LNCAP (cell line): ENCODE results near the gene ZCCHC14.

Source experiments
- TF ChIP-seq, protein P1 (sequence below): fragments of 450-650 bp; IDR thresholded peaks from 2 replicates; pipeline ENCODE4 v1.5.1; 2017; ENCODE audit warnings: mild to moderate bottlenecking

Gene ZCCHC14

GRCh38 chr16:87371261-87371866 lies 121.5 kb downstream of the ZCCHC14 start:
- TF ChIP-seq, protein P1, sequence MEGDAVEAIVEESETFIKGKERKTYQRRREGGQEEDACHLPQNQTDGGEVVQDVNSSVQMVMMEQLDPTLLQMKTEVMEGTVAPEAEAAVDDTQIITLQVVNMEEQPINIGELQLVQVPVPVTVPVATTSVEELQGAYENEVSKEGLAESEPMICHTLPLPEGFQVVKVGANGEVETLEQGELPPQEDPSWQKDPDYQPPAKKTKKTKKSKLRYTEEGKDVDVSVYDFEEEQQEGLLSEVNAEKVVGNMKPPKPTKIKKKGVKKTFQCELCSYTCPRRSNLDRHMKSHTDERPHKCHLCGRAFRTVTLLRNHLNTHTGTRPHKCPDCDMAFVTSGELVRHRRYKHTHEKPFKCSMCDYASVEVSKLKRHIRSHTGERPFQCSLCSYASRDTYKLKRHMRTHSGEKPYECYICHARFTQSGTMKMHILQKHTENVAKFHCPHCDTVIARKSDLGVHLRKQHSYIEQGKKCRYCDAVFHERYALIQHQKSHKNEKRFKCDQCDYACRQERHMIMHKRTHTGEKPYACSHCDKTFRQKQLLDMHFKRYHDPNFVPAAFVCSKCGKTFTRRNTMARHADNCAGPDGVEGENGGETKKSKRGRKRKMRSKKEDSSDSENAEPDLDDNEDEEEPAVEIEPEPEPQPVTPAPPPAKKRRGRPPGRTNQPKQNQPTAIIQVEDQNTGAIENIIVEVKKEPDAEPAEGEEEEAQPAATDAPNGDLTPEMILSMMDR: no peak

DNA sequence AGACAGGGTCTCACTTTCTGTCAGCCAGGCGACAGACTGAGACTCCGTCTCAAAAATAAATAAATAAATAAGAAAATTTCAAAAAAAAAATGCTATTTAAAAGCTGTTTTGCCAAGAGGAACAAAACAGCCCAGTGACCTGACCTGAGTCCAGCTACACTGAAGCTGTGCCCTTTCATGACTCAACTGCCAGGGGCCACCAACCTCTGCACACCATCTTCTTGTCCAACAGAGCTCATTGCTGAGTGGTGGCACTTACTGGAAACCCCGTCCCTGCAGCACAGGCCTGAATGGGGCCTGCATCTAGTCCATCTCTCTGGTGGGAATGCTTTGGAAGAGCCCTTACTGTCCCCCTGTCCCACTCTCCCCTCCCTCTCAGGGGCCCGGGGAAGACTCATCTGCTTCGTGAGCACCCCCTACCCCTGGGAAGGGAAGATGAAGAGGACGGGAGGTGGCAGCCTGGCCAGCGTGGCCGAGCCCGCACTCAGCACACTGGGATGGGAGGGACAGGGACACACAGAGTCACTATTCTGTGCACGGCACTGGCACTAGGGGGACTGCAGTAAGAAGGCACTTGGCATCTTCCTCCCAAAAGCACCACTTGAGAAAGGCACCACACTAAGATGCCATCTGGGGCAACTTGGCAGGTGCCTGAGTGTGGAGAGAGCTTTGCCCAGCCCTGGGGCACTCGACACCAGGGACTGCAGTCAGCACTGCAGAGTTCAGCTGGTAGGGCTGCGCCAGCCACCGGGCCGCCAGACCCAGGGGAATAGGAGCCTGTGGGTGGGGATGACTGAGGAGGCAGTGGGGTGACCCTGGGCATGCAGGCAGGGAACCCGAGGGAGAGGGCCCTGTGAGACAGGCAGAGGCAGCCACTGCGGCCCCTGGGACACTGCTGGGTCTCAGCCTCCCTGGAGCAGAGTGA lies 122.8 kb downstream of the ZCCHC14 start:
- TF ChIP-seq, protein P1: no peak

DNA sequence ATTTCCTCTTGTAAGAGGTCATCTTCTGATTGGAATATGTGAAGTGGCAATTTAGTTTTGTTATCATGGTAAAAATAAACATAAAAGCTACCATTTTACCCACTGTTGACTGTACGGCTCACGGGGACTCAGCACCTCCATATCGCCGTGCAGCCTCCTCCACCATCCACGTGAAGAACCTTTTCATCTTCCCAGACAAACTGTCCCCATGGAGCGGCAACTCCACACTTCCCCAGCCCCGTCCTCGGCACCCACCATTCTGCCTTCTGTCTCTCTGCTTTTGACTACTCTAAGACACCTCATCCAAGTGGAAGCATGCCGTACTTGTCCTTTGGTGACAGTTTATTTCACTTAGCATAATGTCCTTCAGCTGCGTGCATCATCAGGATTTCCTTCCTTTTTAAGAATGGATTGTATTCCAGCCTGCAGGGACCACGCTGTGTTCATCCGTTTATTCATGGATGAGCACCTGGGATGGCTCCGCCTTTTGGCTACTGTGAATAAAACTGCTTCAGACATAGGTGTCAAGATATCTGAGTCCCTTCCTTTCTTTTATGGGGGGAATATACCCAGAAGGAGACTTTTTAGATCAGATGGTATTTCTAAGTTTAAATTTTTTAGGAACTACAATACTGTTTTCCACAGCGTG lies 123.6 kb downstream of the ZCCHC14 start:
- TF ChIP-seq, protein P1: no peak

DNA sequence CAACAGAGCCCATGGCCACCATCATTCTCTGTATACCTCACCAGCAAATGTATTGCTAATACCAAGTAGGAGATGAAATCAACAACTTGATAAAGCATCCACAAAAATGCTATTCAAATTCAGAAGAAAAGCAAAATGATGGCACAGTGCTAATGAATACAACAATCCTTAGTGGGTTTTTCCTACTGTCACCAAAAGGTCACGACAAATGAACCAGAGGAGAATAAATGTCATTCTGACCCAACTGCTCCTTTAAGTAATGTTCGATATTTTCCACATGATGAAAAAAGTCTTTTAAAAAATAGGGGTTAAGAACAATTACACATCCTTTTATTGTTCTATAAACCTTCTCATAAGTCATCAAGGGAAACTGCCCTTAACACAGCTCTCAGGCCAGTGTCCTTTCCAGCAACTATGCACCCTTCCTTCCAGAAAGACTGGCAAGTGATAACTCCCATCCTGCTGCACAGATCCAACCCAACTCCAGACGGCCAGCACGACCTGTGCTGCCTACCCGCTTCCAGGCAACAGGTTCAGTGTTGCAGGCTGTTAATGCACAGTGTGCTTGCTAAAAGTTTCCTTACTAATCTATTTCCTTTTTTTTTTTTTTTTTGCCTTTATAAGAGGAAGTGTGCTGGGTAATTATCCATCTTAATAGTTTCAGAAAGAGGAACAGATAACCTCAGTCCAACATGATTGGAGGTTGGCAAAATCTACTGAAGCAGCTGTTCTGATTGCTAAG lies 124.6 kb downstream of the ZCCHC14 start:
- TF ChIP-seq, protein P1: no peak

DNA sequence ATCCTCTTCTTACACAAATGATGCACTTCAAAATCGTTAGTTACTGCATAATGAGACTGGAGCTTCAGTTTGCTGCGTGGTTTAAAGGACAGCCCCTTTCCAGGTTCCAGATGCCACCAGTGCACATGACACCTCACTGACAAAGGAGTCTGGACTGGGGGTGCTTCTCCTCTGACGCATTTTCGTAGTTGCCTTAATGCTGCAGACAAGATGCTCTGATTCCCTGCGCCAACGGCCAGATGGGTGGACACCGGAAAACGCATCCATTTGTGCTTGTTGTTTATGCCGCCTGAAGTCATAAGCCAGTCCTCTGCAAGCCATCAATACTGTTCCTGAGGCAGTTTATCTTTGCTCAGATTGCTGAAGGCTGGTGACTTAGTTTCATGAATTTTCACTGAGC lies 125.3 kb downstream of the ZCCHC14 start:
- TF ChIP-seq, protein P1: no peak

DNA sequence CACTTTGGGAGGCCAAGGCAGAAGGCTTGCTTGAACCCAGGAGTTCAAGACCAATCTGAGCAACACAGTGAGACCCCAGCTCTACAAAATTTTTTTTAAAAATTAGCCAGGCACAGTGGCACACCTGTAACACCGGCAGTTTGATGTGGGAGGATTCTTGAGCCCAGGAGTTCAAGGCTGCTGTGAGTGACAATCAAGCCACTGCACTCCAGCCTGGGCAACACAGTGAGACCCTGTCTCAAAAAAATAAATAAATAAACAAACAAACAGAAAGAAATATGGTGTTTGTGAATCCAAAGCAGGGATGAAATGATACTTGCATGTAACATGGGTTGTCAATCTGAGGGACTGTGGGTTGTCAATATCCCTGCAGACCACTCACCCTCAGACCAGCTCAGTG lies 125.9 kb downstream of the ZCCHC14 start:
- TF ChIP-seq, protein P1: no peak

- TF ChIP-seq, protein P1: no peak
Observed at GRCh38 chr16:87366288-87366687, 126.5 kb downstream of the ZCCHC14 start.
